Calu3 (cell line): ENCODE measurements around the gene PPP1R3G. TPM values are rescaled to one million over a fixed set of nuclear protein-coding genes. Genes with fewer than 3 reads are reported as not detected.

Source experiments
- BruUV-seq: library from RNA; stranded (reverse); fragments of 400-500 nt; replicated peaks from 2 replicates; lab custom pipeline; 2021; lab: Mats Ljungman, UMichigan
- CTCF ChIA-PET: fragments of 300-600 bp; sonication (Branson Sonifier 250); formaldehyde crosslinking; loops from one replicate; lab custom pipeline; 2022; ENCODE audit warnings: antibody characterized with exemption; lab: Charles Lee
- DNase-seq: peaks from one replicate; pipeline ENCODE4 v3.0.0; 2022
- H3K27ac Mint-ChIP-seq: one replicate; pipeline ENCODE4 v1.8.0; 2022; ENCODE audit warnings: mixed read lengths; ENCODE audit not compliant: unreplicated experiment
- H3K27me3 Mint-ChIP-seq: one replicate; pipeline ENCODE4 v1.8.0; 2022; ENCODE audit warnings: mixed read lengths; ENCODE audit not compliant: unreplicated experiment
- H3K36me3 Mint-ChIP-seq: one replicate; pipeline ENCODE4 v1.8.0; 2022; ENCODE audit warnings: mild to moderate bottlenecking, moderate library complexity, mixed read lengths; ENCODE audit not compliant: insufficient read depth, unreplicated experiment
- H3K4me1 Mint-ChIP-seq: one replicate; pipeline ENCODE4 v1.8.0; 2022; ENCODE audit warnings: mild to moderate bottlenecking, low read depth, mixed read lengths; ENCODE audit not compliant: unreplicated experiment
- H3K4me3 Mint-ChIP-seq: one replicate; pipeline ENCODE4 v1.8.0; 2022; ENCODE audit warnings: mild to moderate bottlenecking, low read depth, moderate library complexity, mixed read lengths; ENCODE audit not compliant: unreplicated experiment
- H3K9me3 Mint-ChIP-seq: one replicate; pipeline ENCODE4 v1.8.0; 2022; ENCODE audit warnings: low read depth, mixed read lengths; ENCODE audit not compliant: unreplicated experiment
- CTCF ChIP-seq: fragments of 200-600 bp; IDR thresholded peaks from one replicate; pipeline ENCODE4 v1.8.0; 2022; ENCODE audit warnings: antibody characterized with exemption; ENCODE audit not compliant: unreplicated experiment
- intact Hi-C: fragments of 100-400 bp; cut with micrococcal nuclease; formaldehyde crosslinking; loops from one replicate; pipeline ENCODE4 v1.10.0; 2022; ENCODE audit not compliant: unreplicated experiment
- total RNA-seq: library from RNA; stranded (reverse); gene quantifications from 2 replicates; pipeline ENCODE4 v1.2.3, GENCODE V29; 2022

PPP1R3G gene
- total RNA-seq, 1 experiment from 2014 or later = 0.07 TPM

GRCh38 chr6:5098501-5099270 lies 13.5 kb downstream of the PPP1R3G start:
- H3K27ac Mint-ChIP-seq = no peak overlapping the region
- H3K9me3 Mint-ChIP-seq = peaks cover 2% of the 10 kb centered on the region
- H3K36me3 Mint-ChIP-seq = no peaks in the 10 kb centered on the region
- no TSS peak for BruUV-seq
- H3K4me1 Mint-ChIP-seq = no peaks in the 10 kb centered on the region
- intact Hi-C loops = no loop called here
- TF ChIP-seq CTCF = no peak
- CTCF ChIA-PET = no interaction called here
- no peak overlapping the region for H3K4me3 Mint-ChIP-seq
- no peak for DNase-seq
- H3K27me3 Mint-ChIP-seq = no peaks in the 10 kb centered on the region

GRCh38 chr6:5099537-5099936 lies 14.4 kb downstream of the PPP1R3G start:
- no TSS peak for BruUV-seq
- DNase-seq = no peak
- CTCF ChIA-PET = no interaction called here

GRCh38 chr6:5100806-5101205 lies 15.7 kb downstream of the PPP1R3G start:
- TF ChIP-seq CTCF = no peak
- no peaks in the 10 kb centered on the region for H3K4me1 Mint-ChIP-seq
- no TSS peak for BruUV-seq
- no peak overlapping the region for H3K27ac Mint-ChIP-seq
- no peak for DNase-seq
- H3K9me3 Mint-ChIP-seq = peaks cover 2% of the 10 kb centered on the region
- no peaks in the 10 kb centered on the region for H3K27me3 Mint-ChIP-seq
- H3K4me3 Mint-ChIP-seq = no peak overlapping the region
- H3K36me3 Mint-ChIP-seq = no peaks in the 10 kb centered on the region
- CTCF ChIA-PET = no interaction called here
- intact Hi-C loops = no loop called here

More at GRCh38 chr6:5099537-5099936, 14.4 kb downstream of the PPP1R3G start:
- H3K27ac Mint-ChIP-seq = no peak overlapping the region
- TF ChIP-seq CTCF = no peak
- peaks cover 2% of the 10 kb centered on the region for H3K9me3 Mint-ChIP-seq
- no peaks in the 10 kb centered on the region for H3K36me3 Mint-ChIP-seq
- H3K27me3 Mint-ChIP-seq = no peaks in the 10 kb centered on the region
- intact Hi-C loops = no loop called here
- H3K4me1 Mint-ChIP-seq = no peaks in the 10 kb centered on the region
- no peak overlapping the region for H3K4me3 Mint-ChIP-seq

- Mint-ChIP-seq H3K36me3 (no peaks in the 10 kb centered on the region), H3K27ac (no peak overlapping the region), H3K4me3 (no peak overlapping the region), H3K4me1 (no peaks in the 10 kb centered on the region), H3K9me3 (peaks cover 2% of the 10 kb centered on the region), H3K27me3 (no peaks in the 10 kb centered on the region)
- CTCF ChIA-PET = no interaction called here
- TF ChIP-seq CTCF = no peak
- DNase-seq = no peak
- intact Hi-C loops = no loop called here
- BruUV-seq = no TSS peak
Observed at GRCh38 chr6:5102267-5102970, 17.3 kb downstream of the PPP1R3G start.
